ENCODE measurements around the gene THAP7.

The THAP7 gene

DNA sequence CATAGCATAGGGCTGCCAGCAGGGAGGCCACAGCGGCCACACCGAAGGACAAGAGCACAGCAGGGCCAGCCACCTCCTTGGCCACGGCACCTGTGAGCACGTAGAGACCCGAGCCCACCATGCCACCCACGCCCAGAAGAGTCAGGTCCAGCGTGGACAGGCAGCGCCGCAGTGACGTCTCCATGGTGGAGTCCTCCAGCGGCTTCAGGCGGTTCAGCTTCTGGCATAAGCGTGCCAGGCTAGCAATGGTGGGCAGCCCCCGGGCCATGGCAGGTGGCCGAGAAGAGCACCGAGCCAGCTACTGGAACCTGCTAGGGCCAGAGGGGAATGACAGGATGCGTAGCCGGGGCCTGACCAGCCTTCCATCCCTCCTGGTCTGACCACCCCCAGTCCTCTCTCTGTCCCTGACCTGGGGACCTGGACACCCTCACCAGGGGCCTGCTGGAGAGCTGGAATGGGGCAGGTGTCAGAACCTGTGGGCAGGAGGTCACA lies 29.7 kb upstream of the THAP7 start:
- DNase-seq (ENCODE audit: low read depth, low spot score) = no peak

GRCh38 chr22:21030621-21031544 lies 29.0 kb upstream of the THAP7 start:
- DNase-seq (ENCODE audit: low read depth, low spot score) = no peak

DNA sequence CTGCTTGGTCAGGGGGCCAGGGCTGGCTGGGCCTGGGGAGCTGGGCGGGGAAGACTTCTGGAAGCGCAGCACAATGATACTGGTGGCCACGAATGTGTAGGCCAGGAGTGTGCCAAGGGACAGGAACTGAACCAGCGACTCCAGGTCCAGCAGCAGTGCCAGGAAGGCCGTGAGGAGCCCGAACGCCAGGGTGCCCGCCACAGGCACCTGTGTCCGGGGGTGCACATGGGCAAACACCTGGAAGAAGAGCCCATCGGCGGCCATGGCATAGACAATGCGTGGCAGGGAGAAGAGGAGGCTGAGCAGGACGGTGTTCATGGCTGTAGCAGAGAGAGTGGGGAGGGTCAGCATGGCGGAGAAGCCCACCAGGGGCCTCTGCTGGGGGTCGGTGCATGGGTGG lies 28.1 kb upstream of the THAP7 start:
- DNase-seq (ENCODE audit: low read depth, low spot score) = no peak

GRCh38 chr22:21029486-21030025 lies 27.6 kb upstream of the THAP7 start:
- no peak for DNase-seq (ENCODE audit: low read depth, low spot score)

GRCh38 chr22:21028277-21029251 lies 26.6 kb upstream of the THAP7 start:
- no peak for DNase-seq (ENCODE audit: low read depth, low spot score)

DNA sequence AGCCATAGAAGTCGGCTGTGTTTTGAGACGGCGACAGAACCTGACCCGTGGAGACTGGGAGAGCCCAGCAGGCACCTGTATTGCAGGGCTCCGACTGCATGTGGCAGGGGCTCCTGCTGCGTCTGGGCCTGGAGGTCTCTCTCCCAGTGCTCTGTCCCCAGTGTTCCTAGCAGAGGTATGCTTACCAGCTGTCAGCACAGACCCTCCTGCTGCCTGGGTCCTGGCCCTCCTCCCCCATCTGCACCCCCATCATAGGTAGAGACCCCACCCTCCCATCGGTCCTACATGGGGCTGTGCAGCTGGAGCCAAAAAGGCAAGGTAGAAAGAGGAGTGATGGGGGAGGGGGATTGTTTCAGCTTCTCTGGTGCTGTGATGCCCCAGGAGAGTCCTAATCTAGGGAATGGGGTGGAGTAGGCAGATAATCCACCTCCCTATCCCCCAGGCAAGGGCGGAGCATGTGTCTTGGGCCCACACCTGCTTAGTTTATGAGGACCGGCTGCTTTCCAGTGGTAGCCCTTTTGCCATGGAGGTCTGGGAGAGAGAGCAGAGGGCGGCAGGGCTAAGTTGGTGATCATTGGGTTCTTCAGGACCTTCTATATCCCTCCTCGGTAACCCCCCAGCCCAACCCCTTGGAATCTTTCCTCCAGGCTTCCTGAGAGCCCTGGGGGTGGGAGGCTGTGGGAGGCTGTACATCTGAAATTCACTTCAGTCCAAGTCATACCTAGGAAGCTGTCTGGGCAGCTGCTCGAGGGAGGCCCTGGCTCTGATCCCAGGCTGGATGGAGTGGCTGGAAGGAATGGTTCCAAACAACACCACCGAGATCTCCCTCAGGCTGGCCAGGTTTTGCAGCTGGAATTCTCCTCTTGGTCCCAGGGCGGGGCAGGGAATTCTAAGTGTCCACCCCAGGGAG lies 25.1 kb upstream of the THAP7 start:
- no peak for DNase-seq (ENCODE audit: low read depth, low spot score)

DNA sequence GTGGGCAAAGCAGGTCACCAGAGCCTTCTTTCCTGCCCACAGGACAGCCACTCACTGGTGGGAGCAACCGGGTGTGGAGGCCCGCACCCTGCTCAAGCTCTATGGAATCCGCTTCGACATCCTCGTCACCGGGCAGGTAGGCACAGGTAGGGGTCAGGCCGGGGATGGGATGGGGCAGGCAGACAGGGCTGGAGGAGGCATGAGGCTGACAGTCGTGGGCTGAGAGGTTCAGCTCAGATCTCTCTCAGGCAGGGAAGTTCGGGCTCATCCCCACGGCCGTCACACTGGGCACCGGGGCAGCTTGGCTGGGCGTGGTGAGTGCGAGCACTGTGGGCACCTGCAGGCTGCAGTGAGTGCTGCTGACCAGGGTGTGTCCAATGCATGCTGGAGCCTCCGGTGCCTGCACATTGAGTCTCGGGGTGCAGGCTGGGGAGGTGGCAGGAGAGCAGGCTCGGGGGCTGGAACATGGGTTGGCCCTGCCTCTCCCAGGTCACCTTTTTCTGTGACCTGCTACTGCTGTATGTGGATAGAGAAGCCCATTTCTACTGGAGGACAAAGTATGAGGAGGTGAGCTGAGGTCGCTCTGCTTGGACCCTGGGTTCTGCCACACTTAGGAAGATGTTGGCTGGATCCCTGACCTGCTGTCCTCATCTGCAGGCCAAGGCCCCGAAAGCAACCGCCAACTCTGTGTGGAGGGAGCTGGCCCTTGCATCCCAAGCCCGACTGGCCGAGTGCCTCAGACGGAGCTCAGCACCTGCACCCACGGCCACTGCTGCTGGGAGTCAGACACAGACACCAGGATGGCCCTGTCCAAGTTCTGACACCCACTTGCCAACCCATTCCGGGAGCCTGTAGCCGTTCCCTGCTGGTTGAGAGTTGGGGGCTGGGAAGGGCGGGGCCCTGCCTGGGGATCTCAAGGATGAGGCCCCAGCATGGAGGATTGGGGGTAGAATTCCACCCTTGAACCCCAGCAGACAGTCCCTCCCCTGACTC lies 24.1 kb upstream of the THAP7 start:
- no peak for DNase-seq (ENCODE audit: low read depth, low spot score)

DNA sequence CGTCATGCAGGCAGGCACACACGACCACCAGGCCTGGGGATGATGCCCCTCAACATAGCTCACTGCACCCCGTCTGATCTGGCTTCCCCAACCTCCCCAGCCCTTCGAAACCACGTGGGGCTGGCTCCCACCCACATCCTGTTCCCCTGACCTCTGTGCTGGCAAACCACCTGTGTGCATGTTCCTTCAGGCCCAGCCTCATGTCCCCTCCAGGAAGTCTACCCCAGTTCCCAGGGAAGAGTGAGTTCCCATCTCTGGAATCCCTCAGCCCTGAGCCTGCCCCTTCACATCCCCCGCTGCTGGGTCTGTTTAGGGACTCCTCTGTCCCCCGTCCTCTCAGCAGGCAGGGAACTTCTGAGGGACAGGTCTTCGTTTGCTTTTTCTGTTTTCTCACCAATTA lies 23.3 kb upstream of the THAP7 start:
- DNase-seq (ENCODE audit: low read depth, low spot score) = no peak

- no peak for DNase-seq (ENCODE audit: low read depth, low spot score)
Observed at GRCh38 chr22:21022955-21023614, 21.2 kb upstream of the THAP7 start.

GRCh38 chr22:21022507-21022906 lies 20.6 kb upstream of the THAP7 start:
- DNase-seq (ENCODE audit: low read depth, low spot score) = no peak

DNA sequence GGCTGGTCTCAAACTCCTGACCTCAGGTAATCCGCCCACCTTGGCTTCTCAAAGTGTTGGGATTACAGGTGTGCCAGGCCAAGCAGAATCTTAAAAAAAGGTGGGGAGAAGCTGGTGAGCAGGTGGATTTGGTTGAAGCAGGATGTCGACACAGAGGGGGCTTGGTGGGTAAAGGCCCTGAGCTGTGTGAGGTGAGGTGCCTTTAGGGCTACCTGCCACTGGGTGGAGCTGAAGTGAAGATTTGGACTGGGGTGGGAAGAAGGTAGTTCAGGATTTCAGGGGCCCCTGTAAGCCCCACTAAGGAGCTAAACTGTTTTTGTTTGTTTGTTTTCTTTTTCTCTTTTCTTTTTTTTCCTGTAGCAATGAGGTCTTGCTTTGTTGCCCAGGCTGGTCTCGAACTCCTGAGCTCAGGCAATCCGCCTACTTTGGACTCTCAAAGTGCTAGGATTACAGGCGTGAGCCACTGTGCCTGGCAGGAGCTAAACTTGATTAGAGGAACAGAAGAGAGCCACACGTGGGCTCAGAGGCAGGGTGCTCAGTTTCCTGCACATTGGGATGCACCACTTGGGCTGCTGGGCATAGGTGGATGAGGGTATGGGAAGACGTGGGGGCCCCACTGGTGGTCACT lies 19.0 kb upstream of the THAP7 start:
- DNase-seq (ENCODE audit: low read depth, low spot score) = no peak

DNA sequence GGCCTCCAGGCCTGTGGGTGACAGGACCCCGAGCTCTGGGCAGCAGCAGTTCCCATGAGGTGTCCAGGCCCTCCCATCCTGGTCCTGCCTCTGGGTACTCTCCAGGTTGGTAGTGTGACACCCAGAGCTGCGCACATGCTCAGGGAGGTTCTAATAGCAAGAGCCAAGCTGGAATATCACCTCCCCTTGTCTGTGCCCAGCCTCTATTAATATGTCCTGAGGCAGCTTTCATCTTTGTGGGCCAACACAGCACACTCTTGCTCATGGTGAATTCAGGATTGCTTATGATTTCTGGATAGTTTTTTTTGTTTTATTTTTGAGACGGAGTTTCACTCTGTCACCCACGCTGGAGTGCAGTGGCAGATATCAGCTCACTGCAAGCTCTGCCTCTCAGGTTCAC lies 16.4 kb upstream of the THAP7 start:
- no peak for DNase-seq (ENCODE audit: low read depth, low spot score)

DNA sequence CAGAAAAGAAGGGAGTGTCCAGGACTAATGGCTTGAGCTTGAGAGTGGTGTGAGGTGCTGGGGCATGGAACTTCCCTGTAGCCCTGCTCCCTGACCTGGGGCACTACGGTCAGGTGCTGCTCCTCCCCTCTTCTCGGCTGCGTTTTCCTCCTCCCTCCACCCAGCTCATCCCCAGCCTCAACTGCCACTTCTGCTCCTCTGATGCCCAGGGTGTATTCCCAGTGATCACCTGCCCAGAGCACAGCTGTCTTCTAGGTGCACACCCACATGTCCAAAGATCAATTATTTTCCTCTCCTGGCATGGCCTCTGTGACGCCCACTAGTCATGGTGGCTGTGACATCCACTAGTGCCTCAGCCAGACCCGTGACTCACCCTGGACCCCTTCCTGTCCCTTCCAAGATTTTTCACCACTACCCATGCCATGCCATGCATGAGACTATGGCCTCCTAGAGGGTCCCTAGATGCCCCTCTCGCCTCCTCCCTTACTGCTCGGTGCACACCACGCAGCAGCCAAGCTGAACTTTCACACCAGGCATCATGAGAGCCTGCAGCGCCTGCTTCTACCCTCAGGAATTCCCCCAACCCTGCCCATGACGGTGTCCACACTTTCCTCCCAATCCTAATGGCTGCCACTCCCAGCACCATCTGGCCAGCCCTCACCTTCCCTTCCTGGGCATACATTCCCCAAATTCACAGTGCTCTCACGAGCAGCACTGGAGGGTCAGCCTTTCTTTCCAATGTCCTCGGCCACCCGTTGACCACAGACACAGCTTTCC lies 14.9 kb upstream of the THAP7 start:
- DNase-seq (ENCODE audit: low read depth, low spot score) = no peak

DNA sequence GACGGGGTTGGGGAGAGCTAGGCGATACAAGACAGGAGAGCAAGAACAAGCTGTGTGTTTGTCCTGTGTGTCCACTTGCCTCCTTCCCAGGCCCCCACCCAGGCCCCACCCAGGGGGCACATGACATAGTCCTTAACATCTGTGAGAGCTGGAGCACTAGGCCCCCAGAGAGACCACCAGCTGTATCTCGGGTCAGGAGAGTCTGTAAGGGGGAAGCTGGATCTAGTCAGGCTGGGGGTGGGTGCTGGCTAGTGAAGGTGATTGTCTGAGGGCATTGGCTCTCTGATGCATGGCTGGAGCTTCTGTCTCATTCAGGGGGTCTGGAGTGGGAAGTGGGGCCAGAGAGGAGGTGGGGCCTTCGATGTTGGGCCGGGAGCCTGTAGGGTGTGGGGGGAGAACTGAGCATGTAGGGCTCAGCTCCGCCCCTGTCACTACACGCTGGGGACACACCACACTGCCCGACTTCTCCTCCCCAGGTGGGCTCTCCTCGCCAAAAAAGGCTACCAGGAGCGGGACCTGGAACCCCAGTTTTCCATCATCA lies 13.6 kb upstream of the THAP7 start:
- DNase-seq (ENCODE audit: low read depth, low spot score) = no peak

GRCh38 chr22:21014726-21015465 lies 13.0 kb upstream of the THAP7 start, which contains the start of gene P2RX6:
Gene P2RX6 (plus strand): TSS chr22:21015165. CDS start chr22:21015175, 10 bp downstream.
- no peak for DNase-seq (ENCODE audit: low read depth, low spot score)

DNA sequence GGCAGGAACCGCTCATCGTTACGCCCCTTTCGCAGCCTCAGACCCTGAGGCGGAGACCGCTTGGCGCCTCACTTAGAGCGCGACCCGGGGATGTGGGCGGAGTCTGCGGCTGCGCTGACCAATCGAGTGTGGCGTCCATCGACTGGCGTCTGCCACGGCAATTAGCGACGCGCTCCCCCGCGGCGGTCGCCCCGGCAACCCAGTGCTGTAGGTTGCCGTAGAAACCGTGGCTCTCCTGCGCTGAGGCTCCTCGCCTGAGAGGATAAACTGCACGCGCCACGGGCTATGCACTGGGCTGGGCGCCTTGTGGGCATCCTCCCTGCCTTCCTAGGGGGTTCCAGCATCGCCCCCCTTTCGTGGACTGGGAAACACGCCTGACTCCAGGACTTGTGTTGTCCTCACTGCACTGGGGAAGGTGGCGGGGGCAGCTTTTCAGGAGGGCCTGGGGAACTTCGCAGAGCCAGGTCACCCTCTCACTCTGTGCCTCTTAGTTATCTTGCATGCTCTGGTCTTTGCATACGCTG lies 12.3 kb upstream of the THAP7 start:
- DNase-seq (ENCODE audit: low read depth, low spot score) = peak; percentile 58

All from activated CD4-positive, CD25-positive, alpha-beta regulatory T cell treated with anti-CD3 and anti-CD28 coated beads, Interleukin-2, amount 50 U/mL, for 16 hours (primary cell).